IMR-90 (cell line): ENCODE measurements around the gene CTNNA1. TPM values are rescaled to one million over a fixed set of nuclear protein-coding genes. Genes with fewer than 3 reads are reported as not detected.

Experiments used
- ATAC-seq: fragments of 200-7000 bp; cut with Tn5 transposase; 2 replicates; pipeline ENCODE4 v1.9.1; 2020; ENCODE audit warnings: low read depth, mild to moderate bottlenecking, moderate library complexity
- BruUV-seq: library from RNA; stranded (reverse); fragments of 400-500 nt; replicated peaks from 2 replicates; lab custom pipeline; 2021; lab: Mats Ljungman, UMichigan
- CTCF ChIA-PET: fragments of 300-600 bp; formaldehyde crosslinking; extraction: SDS; loops from one replicate; lab custom pipeline; 2021; ENCODE audit warnings: antibody characterized with exemption; lab: Yijun Ruan, JAX
- POLR2A ChIA-PET: fragments of 300-600 bp; sonication (Branson Sonifier 250); formaldehyde crosslinking; loops from one replicate; lab custom pipeline; 2022; ENCODE audit warnings: antibody characterized with exemption; ENCODE audit not compliant: unreplicated experiment; lab: Charles Lee
- DNase-seq: peaks from one replicate; pipeline ENCODE4 v3.0.0; 2013
- H2AFZ ChIP-seq: replicated peaks from 2 replicates; pipeline ENCODE3; 2013; ENCODE audit warnings: low read length, mild to moderate bottlenecking; ENCODE audit not compliant: poor library complexity
- H2AK5ac ChIP-seq: 2 replicates; pipeline ENCODE4 v1.6.1; 2013; ENCODE audit warnings: low read depth, low read length, inconsistent platforms
- H2AK9ac ChIP-seq: replicated peaks from 2 replicates; pipeline ENCODE3; 2013; ENCODE audit warnings: mild to moderate bottlenecking, low read depth, low read length, moderate library complexity; ENCODE audit not compliant: poor library complexity
- H2BK120ac ChIP-seq: 2 replicates; pipeline ENCODE4 v1.6.1; 2013; ENCODE audit warnings: low read depth, low read length, inconsistent platforms
- H2BK15ac ChIP-seq: 3 replicates; pipeline ENCODE4 v1.6.1; 2013; ENCODE audit warnings: low read depth, low read length, inconsistent platforms
- H2BK20ac ChIP-seq: 2 replicates; pipeline ENCODE4 v1.6.1; 2013; ENCODE audit warnings: low read depth, mild to moderate bottlenecking, inconsistent platforms, low read length, moderate library complexity
- H2BK5ac ChIP-seq: 2 replicates; pipeline ENCODE4 v1.6.1; 2013; ENCODE audit warnings: mild to moderate bottlenecking, low read depth, low read length, inconsistent platforms; ENCODE audit not compliant: poor library complexity, severe bottlenecking
- H3K14ac ChIP-seq: replicated peaks from 2 replicates; pipeline ENCODE4 v1.6.1; 2013; ENCODE audit warnings: low read depth, low read length, inconsistent platforms
- H3K18ac ChIP-seq: 2 replicates; pipeline ENCODE4 v1.6.1; 2013; ENCODE audit warnings: low read depth, low read length, control low read depth
- H3K23ac ChIP-seq: 2 replicates; pipeline ENCODE4 v1.6.1; 2013; ENCODE audit warnings: low read depth, low read length, inconsistent platforms
- H3K27ac ChIP-seq: 2 replicates; pipeline ENCODE4 v1.5.1; 2013; ENCODE audit warnings: mild to moderate bottlenecking, control low read depth, low read length; ENCODE audit not compliant: insufficient read depth
- H3K27me3 ChIP-seq: 2 replicates; pipeline ENCODE4 v1.6.1; 2013; ENCODE audit warnings: low read length; ENCODE audit not compliant: control insufficient read depth, insufficient read depth
- H3K36me3 ChIP-seq: 2 replicates; pipeline ENCODE4 v1.6.1; 2013; ENCODE audit warnings: low read length, mixed read lengths; ENCODE audit not compliant: control insufficient read depth, insufficient read depth
- H3K4ac ChIP-seq: 2 replicates; pipeline ENCODE4 v1.6.1; 2013; ENCODE audit warnings: low read depth, low read length, inconsistent platforms
- H3K4me1 ChIP-seq: 2 replicates; pipeline ENCODE4 v1.6.1; 2013; ENCODE audit warnings: low read length, mixed read lengths; ENCODE audit not compliant: control insufficient read depth, insufficient read depth
- H3K4me2 ChIP-seq: 2 replicates; pipeline ENCODE4 v1.6.1; 2013; ENCODE audit warnings: low read depth, mild to moderate bottlenecking, control low read depth, low read length, moderate library complexity
- H3K4me3 ChIP-seq: 2 replicates; pipeline ENCODE4 v1.5.1; 2013; ENCODE audit warnings: low read depth, mild to moderate bottlenecking, control low read depth, low read length, moderate library complexity; ENCODE audit not compliant: insufficient read depth
- H3K56ac ChIP-seq: 2 replicates; pipeline ENCODE4 v1.6.1; 2013; ENCODE audit warnings: low read length, inconsistent platforms; ENCODE audit not compliant: insufficient read depth; ENCODE audit errors: extremely low read depth
- H3K79me1 ChIP-seq, 2 experiments: 2 replicates each; pipeline ENCODE4 v1.6.1; 2013; ENCODE audit warnings: low read length in 2 of 2, inconsistent platforms in 1 of 2, low read depth in 1 of 2
- H3K9ac ChIP-seq: 2 replicates; pipeline ENCODE4 v1.6.1; 2013; ENCODE audit warnings: low read depth, low read length, control low read depth
- H3K9me1 ChIP-seq: 2 replicates; pipeline ENCODE4 v1.6.1; 2013; ENCODE audit warnings: low read length, inconsistent platforms; ENCODE audit not compliant: insufficient read depth
- H3K9me3 ChIP-seq: 2 replicates; pipeline ENCODE4 v1.6.1; 2013; ENCODE audit warnings: low read length; ENCODE audit not compliant: control insufficient read depth, insufficient read depth
- H4K20me1 ChIP-seq: 2 replicates; pipeline ENCODE4 v1.6.1; 2013; ENCODE audit warnings: low read length, inconsistent platforms; ENCODE audit not compliant: insufficient read depth
- H4K5ac ChIP-seq: 2 replicates; pipeline ENCODE4 v1.6.1; 2013; ENCODE audit warnings: mild to moderate bottlenecking, low read depth, low read length, control low read depth
- H4K8ac ChIP-seq, 2 experiments: 2 replicates each; pipeline ENCODE4 v1.6.1; 2013; ENCODE audit warnings: low read depth in 2 of 2, low read length in 2 of 2, control low read depth in 1 of 2, inconsistent platforms in 1 of 2
- H4K91ac ChIP-seq: 2 replicates; pipeline ENCODE4 v1.6.1; 2013; ENCODE audit warnings: low read depth, low read length, inconsistent platforms; ENCODE audit not compliant: insufficient read depth
- BHLHE40 ChIP-seq: fragments of 150-350 bp; IDR thresholded peaks from 2 replicates; pipeline ENCODE4 v1.6.1; 2016; ENCODE audit warnings: mild to moderate bottlenecking, low read depth, low read length
- CEBPB ChIP-seq: IDR thresholded peaks from 2 replicates; pipeline ENCODE4 v1.6.1; 2012; ENCODE audit warnings: low read depth, low read length, improper control_type of control experiment
- CHD1 ChIP-seq: IDR thresholded peaks from 2 replicates; pipeline ENCODE4 v1.6.1; 2012; ENCODE audit warnings: low read depth, low read length, improper control_type of control experiment
- CTCF ChIP-seq: conservative IDR thresholded peaks from 2 replicates; pipeline ENCODE4 v1.5.1; 2012; ENCODE audit warnings: mild to moderate bottlenecking, low read depth, low read length, improper control_type of control experiment
- ELK1 ChIP-seq: fragments of 150-350 bp; IDR thresholded peaks from 2 replicates; pipeline ENCODE4 v1.6.1; 2016; ENCODE audit warnings: low read depth, mild to moderate bottlenecking, low read length, moderate library complexity, borderline replicate concordance
- FOS ChIP-seq: fragments of 150-350 bp; IDR thresholded peaks from 2 replicates; pipeline ENCODE4 v1.6.1; 2016; ENCODE audit warnings: low read depth, low read length
- MAFK ChIP-seq: IDR thresholded peaks from 2 replicates; pipeline ENCODE4 v1.6.1; 2012; ENCODE audit warnings: low read depth, low read length, improper control_type of control experiment
- MAZ ChIP-seq: IDR thresholded peaks from 2 replicates; pipeline ENCODE4 v1.6.1; 2012; ENCODE audit warnings: low read depth, mild to moderate bottlenecking, low read length, improper control_type of control experiment, moderate library complexity, borderline replicate concordance
- MXI1 ChIP-seq: IDR thresholded peaks from 2 replicates; pipeline ENCODE4 v1.6.1; 2012; ENCODE audit warnings: low read depth, mild to moderate bottlenecking, low read length, moderate library complexity, borderline replicate concordance
- NFE2L2 ChIP-seq: fragments of 150-350 bp; IDR thresholded peaks from 2 replicates; pipeline ENCODE4 v1.6.1; 2016; ENCODE audit warnings: low read depth, mild to moderate bottlenecking, low read length
- POLR2A ChIP-seq: IDR thresholded peaks from 2 replicates; pipeline ENCODE4 v1.6.1; 2012; ENCODE audit warnings: mild to moderate bottlenecking, low read depth, low read length
- RAD21 ChIP-seq: IDR thresholded peaks from 2 replicates; pipeline ENCODE4 v1.6.1; 2012; ENCODE audit warnings: low read length, improper control_type of control experiment
- RCOR1 ChIP-seq: IDR thresholded peaks from 2 replicates; pipeline ENCODE4 v1.6.1; 2012; ENCODE audit warnings: mild to moderate bottlenecking, low read length, improper control_type of control experiment; ENCODE audit not compliant: insufficient replicate concordance
- RFX5 ChIP-seq: IDR thresholded peaks from 2 replicates; pipeline ENCODE4 v1.8.0; 2012; ENCODE audit warnings: low read depth, mild to moderate bottlenecking, low read length, moderate library complexity
- SMC3 ChIP-seq: fragments of 150-350 bp; IDR thresholded peaks from 2 replicates; pipeline ENCODE4 v1.6.1; 2016; ENCODE audit warnings: low read depth, mild to moderate bottlenecking, antibody characterized with exemption, low read length, moderate library complexity
- USF2 ChIP-seq: fragments of 150-350 bp; IDR thresholded peaks from 2 replicates; pipeline ENCODE4 v1.6.1; 2017; ENCODE audit warnings: mild to moderate bottlenecking, antibody characterized with exemption, low read length, low read depth
- WGBS, 2 experiments: methylation state at CpG; one replicate each; pipeline versions ENCODE4 v1.1.5 to v1.1.7; 2013; ENCODE audit warnings: missing lambda C conversion rate in 2 of 2; ENCODE audit not compliant: insufficient read length in 1 of 2; ENCODE audit errors: extremely low coverage in 2 of 2; 5-methylcytosine and 5-hydroxymethylcytosine counted together
- dilution Hi-C: fragments of 300-500 bp; cut with HindIII; formaldehyde crosslinking; loops from one replicate; pipeline ENCODE4 v1.14.3; 2018; ENCODE audit warnings: low sequenced_read_pairs; ENCODE audit not compliant: unreplicated experiment
- in situ Hi-C: fragments of 300-500 bp; cut with MboI; formaldehyde crosslinking; loops from 3 replicates; pipeline ENCODE4 v1.14.3; 2019; ENCODE audit warnings: low sequenced_read_pairs, inconsistent platforms, mixed read lengths
- intact Hi-C: fragments of 100-400 bp; cut with micrococcal nuclease; formaldehyde crosslinking; loops from 2 replicates; pipeline ENCODE4 v1.10.0; 2022
- polyA plus RNA-seq, 3 experiments: library from polyadenylated mRNA; depleted of rRNA; stranded (reverse); fragments of >200 nt; gene quantifications; 2 replicates each; pipeline ENCODE4 v1.2.3, GENCODE V29; 2012; ENCODE audit warnings: low replicate concordance in 1 of 3
- total RNA-seq: library from RNA; depleted of rRNA; stranded (reverse); fragments of >200 nt; gene quantifications from 2 replicates; pipeline ENCODE4 v1.2.3, GENCODE V29; 2012

The CTNNA1 gene
- total and polyA plus RNA-seq, 2 of the 4 experiments (the other 2 are of a cell fraction), result 220 to 471 TPM

GRCh38 chr5:138947780-138948179 is 194.6 kb downstream of the CTNNA1 start:
- Histone ChIP-seq H2BK120ac (no peak overlapping the region), H3K27me3 (no peaks in the 10 kb centered on the region), H4K20me1 (no peaks in the 10 kb centered on the region; the same call in 1 of the 2 replicates), H3K4me2 (no peak overlapping the region), H3K36me3 (peaks cover 10% of the 10 kb centered on the region; the same call in 1 of the 2 replicates), H2BK15ac (no peak overlapping the region), H3K9me1 (peaks cover 9% of the 10 kb centered on the region; the same call in 1 of the 2 replicates), H3K79me1 (no peaks in the 10 kb centered on the region; a peak in 1 of 4 replicates), H3K18ac (no peak overlapping the region), H3K23ac (no peak overlapping the region), H3K9ac (no peak overlapping the region), H2AFZ (no peak overlapping the region), H3K4me3 (no peak overlapping the region), H2BK20ac (no peak overlapping the region), H2AK9ac (peak overlapping the region; percentile 33), H2BK5ac (no peak overlapping the region), H4K8ac (no peak overlapping the region), H3K4me1 (peaks cover 2% of the 10 kb centered on the region; the same call in 1 of the 2 replicates), H4K5ac (no peak overlapping the region), H3K4ac (no peak overlapping the region), H3K9me3 (no peaks in the 10 kb centered on the region), H3K27ac (no peak overlapping the region), H3K56ac (no peak overlapping the region), H2AK5ac (no peak overlapping the region), H3K14ac (no peak overlapping the region), H4K91ac (no peak overlapping the region)
- TF ChIP-seq CTCF (no peak), USF2 (no peak), MAZ (no peak), POLR2A (no peak), NFE2L2 (no peak), RFX5 (no peak), RCOR1 (no peak), CEBPB (no peak), CHD1 (no peak), SMC3 (no peak), RAD21 (no peak), BHLHE40 (no peak), ELK1 (no peak), MXI1 (no peak), MAFK (no peak), FOS (no peak)
- POLR2A ChIA-PET, result no interaction called here
- dilution Hi-C loops (no loop called here), in situ Hi-C loops (no loop called here), intact Hi-C loops (no loop called here)
- WGBS, 2 experiments, result 86% methylated on average over 4 of the region's 5 CpGs; no CpG with 5 or more reads in 1 of the 2 experiments
- no TSS peak for BruUV-seq
- ATAC-seq, result no peak
- CTCF ChIA-PET, result no interaction called here
- DNase-seq, result no peak
